NCI-H82 treated with DMSO at 0.1 percent for 48 hours (cell line): ENCODE results near the gene SLC47A2.
"Not testable (repeated sequence)": the region's sequence is repeated elsewhere in the genome, so short reads cannot be mapped to it uniquely, and the experiment has no call there.

Experiments
- DNase-seq: peaks from one replicate; lab custom pipeline; 2025; ENCODE audit not compliant: unreplicated experiment; lab: John Stamatoyannopoulos, UW

The SLC47A2 gene

GRCh38 chr17:19708431-19709175 is 7.8 kb downstream of the SLC47A2 start:
- DNase-seq = no peak

GRCh38 chr17:19707728-19708221 is 8.6 kb downstream of the SLC47A2 start:
- no peak for DNase-seq

GRCh38 chr17:19706791-19707727 is 9.3 kb downstream of the SLC47A2 start:
- DNase-seq = no peak

- DNase-seq = no peak
Measured at GRCh38 chr17:19705771-19706770, 10.3 kb downstream of the SLC47A2 start.

- no peak for DNase-seq
Measured at GRCh38 chr17:19705201-19705600, 11.2 kb downstream of the SLC47A2 start.

- no peak for DNase-seq
Measured at GRCh38 chr17:19703828-19704613, 12.4 kb downstream of the SLC47A2 start.

GRCh38 chr17:19703106-19703827 is 13.1 kb downstream of the SLC47A2 start:
- no peak for DNase-seq

- no peak for DNase-seq
Measured at GRCh38 chr17:19702217-19702641, 14.2 kb downstream of the SLC47A2 start.

GRCh38 chr17:19686400-19687090 is 29.8 kb downstream of the SLC47A2 start:
- DNase-seq = no peak

- DNase-seq = not testable (repeated sequence)
Measured at GRCh38 chr17:19684909-19685580, 31.3 kb downstream of the SLC47A2 start.

- no peak for DNase-seq
Measured at GRCh38 chr17:19683117-19683516, 33.3 kb downstream of the SLC47A2 start.

GRCh38 chr17:19678581-19679453 is 37.6 kb downstream of the SLC47A2 start:
- DNase-seq = no peak

GRCh38 chr17:19677736-19678379 is 38.5 kb downstream of the SLC47A2 start:
- DNase-seq = no peak

GRCh38 chr17:19676896-19677295 is 39.5 kb downstream of the SLC47A2 start:
- no peak for DNase-seq

- DNase-seq = no peak
Measured at GRCh38 chr17:19673623-19674022, 42.8 kb downstream of the SLC47A2 start.

- no peak for DNase-seq
Measured at GRCh38 chr17:19672009-19672750, 44.2 kb downstream of the SLC47A2 start.
